Mesenchymal stem cell (in vitro differentiated cells and primary cell): Measurements from ENCODE around the gene SUMO3.

Experiments used
- DNase-seq: peaks from one replicate; pipeline ENCODE4 v3.0.0-alpha.2; 2013
- H2AFZ ChIP-seq: one replicate; pipeline ENCODE4 v1.6.1; 2013; ENCODE audit warnings: low read depth, mild to moderate bottlenecking, control low read depth, inconsistent platforms, low read length, moderate library complexity
- H2AK5ac ChIP-seq: 2 replicates; pipeline ENCODE4 v1.6.1; 2013; ENCODE audit warnings: low read length, moderate library complexity, mild to moderate bottlenecking, inconsistent platforms; ENCODE audit not compliant: severe bottlenecking
- H2BK120ac ChIP-seq: one replicate; pipeline ENCODE4 v1.6.1; 2013; ENCODE audit warnings: low read depth, mild to moderate bottlenecking, inconsistent platforms, low read length, moderate library complexity
- H2BK12ac ChIP-seq, 2 experiments: one replicate each; pipeline ENCODE4 v1.6.1; 2013; ENCODE audit warnings: inconsistent platforms in 2 of 2, low read length in 2 of 2, mild to moderate bottlenecking in 2 of 2, moderate library complexity in 2 of 2, control low read depth in 1 of 2
- H2BK15ac ChIP-seq: one replicate; pipeline ENCODE4 v1.6.1; 2013; ENCODE audit warnings: mild to moderate bottlenecking, low read depth, inconsistent platforms; ENCODE audit not compliant: poor library complexity, severe bottlenecking
- H2BK5ac ChIP-seq: 2 replicates; pipeline ENCODE4 v1.6.1; 2013; ENCODE audit warnings: low read depth, mild to moderate bottlenecking, low read length, control low read depth, inconsistent platforms; ENCODE audit not compliant: poor library complexity, severe bottlenecking
- H3K14ac ChIP-seq, 2 experiments: one replicate each; pipeline ENCODE4 v1.6.1; 2013; ENCODE audit warnings: inconsistent platforms in 2 of 2, low read length in 2 of 2, control low read depth in 1 of 2, mild to moderate bottlenecking in 1 of 2, moderate library complexity in 1 of 2
- H3K18ac ChIP-seq, 2 experiments: one replicate each; pipeline ENCODE4 v1.6.1; 2013; ENCODE audit warnings: inconsistent platforms in 2 of 2, low read length in 2 of 2, control low read depth in 1 of 2, low read depth in 1 of 2, mild to moderate bottlenecking in 1 of 2
- H3K23ac ChIP-seq, 2 experiments: one replicate each; pipeline ENCODE4 v1.6.1; 2013; ENCODE audit warnings: inconsistent platforms in 2 of 2, low read length in 2 of 2, mild to moderate bottlenecking in 2 of 2, moderate library complexity in 2 of 2, control low read depth in 1 of 2
- H3K27ac ChIP-seq: 2 replicates; pipeline ENCODE4 v1.5.1; 2013; ENCODE audit warnings: mild to moderate bottlenecking, moderate library complexity, low read length, control low read depth, inconsistent platforms; ENCODE audit not compliant: poor library complexity, severe bottlenecking
- H3K27me3 ChIP-seq, 2 experiments: 2 replicates each; pipeline versions ENCODE4 v1.6.1 to v1.7.0; 2013; ENCODE audit warnings: low read length in 2 of 2, mild to moderate bottlenecking in 2 of 2, moderate library complexity in 2 of 2, control low read depth in 1 of 2, inconsistent platforms in 1 of 2; ENCODE audit not compliant: control insufficient read depth in 1 of 2, insufficient read depth in 1 of 2
- H3K36me3 ChIP-seq, 2 experiments: 2 replicates each; pipeline versions ENCODE4 v1.6.1 to v1.7.0; 2013; ENCODE audit warnings: low read length in 2 of 2, control low read depth in 1 of 2, inconsistent platforms in 1 of 2, low read depth in 1 of 2, mild to moderate bottlenecking in 1 of 2; ENCODE audit not compliant: insufficient read depth in 2 of 2, control insufficient read depth in 1 of 2
- H3K4ac ChIP-seq, 2 experiments: one replicate each; pipeline ENCODE4 v1.6.1; 2013; ENCODE audit warnings: inconsistent platforms in 2 of 2, low read length in 2 of 2, mild to moderate bottlenecking in 2 of 2, moderate library complexity in 2 of 2, control low read depth in 1 of 2, low read depth in 1 of 2
- H3K4me1 ChIP-seq: 2 replicates; pipeline ENCODE4 v1.6.1; 2013; ENCODE audit warnings: low read depth, low read length, control low read depth; ENCODE audit not compliant: control insufficient read depth, insufficient read depth
- H3K4me2 ChIP-seq: 2 replicates; pipeline ENCODE4 v1.6.1; 2013; ENCODE audit warnings: low read length, mild to moderate bottlenecking, inconsistent platforms; ENCODE audit not compliant: poor library complexity, severe bottlenecking
- H3K4me3 ChIP-seq, 2 experiments: 2 replicates each; pipeline versions ENCODE4 v1.5.1 to v1.7.0; 2013; ENCODE audit warnings: low read length in 2 of 2, mild to moderate bottlenecking in 2 of 2, control low read depth in 1 of 2, low read depth in 1 of 2; ENCODE audit not compliant: insufficient read depth in 1 of 2
- H3K79me1 ChIP-seq: replicated peaks from 2 replicates; pipeline ENCODE4 v1.6.1; 2013; ENCODE audit warnings: mild to moderate bottlenecking, control low read depth, low read length, inconsistent platforms; ENCODE audit not compliant: poor library complexity, severe bottlenecking
- H3K9ac ChIP-seq: 2 replicates; pipeline ENCODE4 v1.7.0; 2013; ENCODE audit warnings: mild to moderate bottlenecking, low read length, moderate library complexity
- H3K9me3 ChIP-seq: 2 replicates; pipeline ENCODE4 v1.7.0; 2013; ENCODE audit warnings: mild to moderate bottlenecking, low read length; ENCODE audit not compliant: control insufficient read depth
- H4K8ac ChIP-seq: one replicate; pipeline ENCODE4 v1.6.1; 2013; ENCODE audit warnings: inconsistent platforms, mild to moderate bottlenecking, low read length, moderate library complexity
- H4K91ac ChIP-seq: one replicate; pipeline ENCODE4 v1.6.1; 2013; ENCODE audit warnings: mild to moderate bottlenecking, low read length, inconsistent platforms
- WGBS: methylation state at CpG from one replicate; pipeline ENCODE4 v1.1.7; 2013; ENCODE audit warnings: mixed read lengths; 5-methylcytosine and 5-hydroxymethylcytosine counted together

SUMO3 gene

GRCh38 chr21:44773291-44773932 is 44.5 kb downstream of the SUMO3 start:
- H2AK5ac ChIP-seq, result peak overlapping the region; percentile 42
- H3K4me3 ChIP-seq, result no peak overlapping the region
- no peak overlapping the region for H3K18ac ChIP-seq
- peak overlapping the region; percentile 14 for H3K4me2 ChIP-seq
- no peak overlapping the region for H2BK120ac ChIP-seq
- H3K14ac ChIP-seq, result no peak overlapping the region
- peaks cover 14% of the 10 kb centered on the region for H3K79me1 ChIP-seq
- no peaks in the 10 kb centered on the region for H3K27me3 ChIP-seq
- peak overlapping the region; percentile 78 for H3K27ac ChIP-seq
- no peak overlapping the region for H4K8ac ChIP-seq
- H3K23ac ChIP-seq, result no peak overlapping the region
- peaks cover 35 to 89% of the 10 kb centered on the region in 2 experiments for H3K36me3 ChIP-seq
- H3K4me1 ChIP-seq, result peaks cover 29% of the 10 kb centered on the region
- no peak overlapping the region for H2AFZ ChIP-seq
- H2BK15ac ChIP-seq, result no peak overlapping the region
- no peak overlapping the region for H2BK12ac ChIP-seq
- WGBS, result 99% methylated on average over 18 of the region's 20 CpGs
- no peaks in the 10 kb centered on the region for H3K9me3 ChIP-seq
- H2BK5ac ChIP-seq, result no peak overlapping the region
- no peak overlapping the region for H4K91ac ChIP-seq
- DNase-seq, result no peak
- H3K4ac ChIP-seq, result no peak overlapping the region
- H3K9ac ChIP-seq, result no peak overlapping the region

- no peak overlapping the region for H3K4me2 ChIP-seq
- H4K91ac ChIP-seq, result no peak overlapping the region
- peaks cover 40% of the 10 kb centered on the region for H3K4me1 ChIP-seq
- no peak overlapping the region for H3K9ac ChIP-seq
- peak overlapping the region; percentile 47 for H2AK5ac ChIP-seq
- peaks cover 40 to 82% of the 10 kb centered on the region in 2 experiments for H3K36me3 ChIP-seq
- H3K4me3 ChIP-seq, result no peak overlapping the region
- H3K9me3 ChIP-seq, result no peaks in the 10 kb centered on the region
- no peak overlapping the region for H2BK120ac ChIP-seq
- no peaks in the 10 kb centered on the region for H3K27me3 ChIP-seq
- H2BK15ac ChIP-seq, result no peak overlapping the region
- H3K79me1 ChIP-seq, result peaks cover 10% of the 10 kb centered on the region
- no peak overlapping the region for H3K27ac ChIP-seq
- H3K18ac ChIP-seq, result no peak overlapping the region
- H3K23ac ChIP-seq, result no peak overlapping the region
- no peak overlapping the region for H3K14ac ChIP-seq
- no peak overlapping the region for H4K8ac ChIP-seq
- WGBS, result 98% methylated on average over 17 of the region's 17 CpGs
- H2AFZ ChIP-seq, result no peak overlapping the region
- H2BK12ac ChIP-seq, result no peak overlapping the region
- H3K4ac ChIP-seq, result no peak overlapping the region
- no peak for DNase-seq
- H2BK5ac ChIP-seq, result no peak overlapping the region
These were observed 45.9 kb downstream of the SUMO3 start for GRCh38 chr21:44771896-44772525.

DNA sequence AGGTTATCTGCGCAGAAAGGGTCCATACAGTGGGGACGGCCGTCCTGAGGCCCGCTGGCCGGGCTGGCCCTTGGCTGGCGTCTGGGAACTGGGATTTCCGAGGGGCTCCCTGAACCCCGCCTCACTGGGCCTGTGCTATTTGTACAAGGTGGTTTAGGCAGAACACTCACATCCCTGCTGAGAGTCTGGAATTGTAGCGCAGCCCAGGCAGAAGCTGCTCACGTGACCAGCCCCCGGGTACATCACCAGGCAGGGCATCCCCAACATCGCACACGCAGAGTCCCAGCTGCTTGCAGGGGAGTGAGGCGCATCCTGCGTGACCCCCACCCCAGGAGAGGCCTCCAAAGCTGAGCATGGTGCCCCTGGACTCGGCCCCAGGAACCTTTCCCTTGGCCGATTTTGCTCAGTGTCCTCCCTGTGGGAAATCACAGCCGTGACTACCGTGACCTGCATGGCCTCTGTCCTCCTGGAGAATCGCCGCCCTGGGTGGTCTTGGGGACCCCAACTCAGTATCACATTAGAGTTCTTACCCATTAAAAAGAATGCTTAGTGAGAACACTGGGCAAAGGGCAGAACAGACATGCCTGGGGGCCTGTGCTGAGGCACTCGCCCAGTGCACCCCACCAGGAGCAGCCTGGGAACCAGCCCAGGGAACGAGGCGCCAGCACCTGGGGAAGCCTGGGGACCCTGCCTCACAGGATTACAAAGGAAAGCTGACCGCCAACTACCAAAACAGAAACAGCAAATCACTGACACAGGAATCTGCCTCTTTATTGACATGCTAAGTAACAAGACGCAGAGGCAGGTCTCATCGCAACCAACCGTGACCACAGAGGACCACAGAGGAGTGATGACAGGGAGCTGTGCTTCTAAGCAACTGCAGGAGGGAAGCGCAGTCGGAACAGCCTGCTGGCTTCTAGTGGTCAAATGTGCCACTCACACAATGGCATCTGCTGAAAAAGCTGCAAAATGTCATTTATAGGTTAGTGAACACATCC is 49.7 kb downstream of the SUMO3 start:
- H3K14ac ChIP-seq, result no peak overlapping the region
- H3K9me3 ChIP-seq, result no peaks in the 10 kb centered on the region
- H3K4ac ChIP-seq, result no peak overlapping the region
- H3K27me3 ChIP-seq, result peaks cover 0 to 3% of the 10 kb centered on the region in 2 experiments
- H3K4me1 ChIP-seq, result peaks cover 57% of the 10 kb centered on the region
- no peak overlapping the region for H4K8ac ChIP-seq
- peaks cover 10% of the 10 kb centered on the region for H3K79me1 ChIP-seq
- H2BK5ac ChIP-seq, result no peak overlapping the region
- H2AK5ac ChIP-seq, result no peak overlapping the region
- peaks cover 34 to 46% of the 10 kb centered on the region in 2 experiments for H3K36me3 ChIP-seq
- no peak overlapping the region for H2AFZ ChIP-seq
- no peak overlapping the region for H4K91ac ChIP-seq
- H3K18ac ChIP-seq, result no peak overlapping the region
- H3K4me3 ChIP-seq, result no peak overlapping the region
- no peak for DNase-seq
- no peak overlapping the region for H2BK120ac ChIP-seq
- no peak overlapping the region for H3K23ac ChIP-seq
- no peak overlapping the region for H3K4me2 ChIP-seq
- no peak overlapping the region for H2BK12ac ChIP-seq
- no peak overlapping the region for H3K9ac ChIP-seq
- no peak overlapping the region for H2BK15ac ChIP-seq
- 96% methylated on average over 30 of the region's 30 CpGs for WGBS
- H3K27ac ChIP-seq, result peak overlapping the region; percentile 17
